Mesenchymal stem cell (in vitro differentiated cells and primary cell): ENCODE results near the gene SSU72.
A peak's percentile ranks its signal among the peaks of the same experiment; 100 is the strongest.
"Not testable (repeated sequence)": the region's sequence is repeated elsewhere in the genome, so short reads cannot be mapped to it uniquely, and the experiment has no call there.

Experiments used
- DNase-seq: peaks from one replicate; pipeline ENCODE4 v3.0.0-alpha.2; 2013
- H2AFZ ChIP-seq: one replicate; pipeline ENCODE4 v1.6.1; 2013; ENCODE audit warnings: low read depth, mild to moderate bottlenecking, control low read depth, inconsistent platforms, low read length, moderate library complexity
- H2AK5ac ChIP-seq: 2 replicates; pipeline ENCODE4 v1.6.1; 2013; ENCODE audit warnings: low read length, moderate library complexity, mild to moderate bottlenecking, inconsistent platforms; ENCODE audit not compliant: severe bottlenecking
- H2BK120ac ChIP-seq: one replicate; pipeline ENCODE4 v1.6.1; 2013; ENCODE audit warnings: low read depth, mild to moderate bottlenecking, inconsistent platforms, low read length, moderate library complexity
- H2BK12ac ChIP-seq, 2 experiments: one replicate each; pipeline ENCODE4 v1.6.1; 2013; ENCODE audit warnings: inconsistent platforms in 2 of 2, low read length in 2 of 2, mild to moderate bottlenecking in 2 of 2, moderate library complexity in 2 of 2, control low read depth in 1 of 2
- H2BK15ac ChIP-seq: one replicate; pipeline ENCODE4 v1.6.1; 2013; ENCODE audit warnings: mild to moderate bottlenecking, low read depth, inconsistent platforms; ENCODE audit not compliant: poor library complexity, severe bottlenecking
- H2BK5ac ChIP-seq: 2 replicates; pipeline ENCODE4 v1.6.1; 2013; ENCODE audit warnings: low read depth, mild to moderate bottlenecking, low read length, control low read depth, inconsistent platforms; ENCODE audit not compliant: poor library complexity, severe bottlenecking
- H3K14ac ChIP-seq, 2 experiments: one replicate each; pipeline ENCODE4 v1.6.1; 2013; ENCODE audit warnings: inconsistent platforms in 2 of 2, low read length in 2 of 2, control low read depth in 1 of 2, mild to moderate bottlenecking in 1 of 2, moderate library complexity in 1 of 2
- H3K18ac ChIP-seq, 2 experiments: one replicate each; pipeline ENCODE4 v1.6.1; 2013; ENCODE audit warnings: inconsistent platforms in 2 of 2, low read length in 2 of 2, control low read depth in 1 of 2, low read depth in 1 of 2, mild to moderate bottlenecking in 1 of 2
- H3K23ac ChIP-seq, 2 experiments: one replicate each; pipeline ENCODE4 v1.6.1; 2013; ENCODE audit warnings: inconsistent platforms in 2 of 2, low read length in 2 of 2, mild to moderate bottlenecking in 2 of 2, moderate library complexity in 2 of 2, control low read depth in 1 of 2
- H3K27ac ChIP-seq: 2 replicates; pipeline ENCODE4 v1.5.1; 2013; ENCODE audit warnings: mild to moderate bottlenecking, moderate library complexity, low read length, control low read depth, inconsistent platforms; ENCODE audit not compliant: poor library complexity, severe bottlenecking
- H3K27me3 ChIP-seq, 2 experiments: 2 replicates each; pipeline versions ENCODE4 v1.6.1 to v1.7.0; 2013; ENCODE audit warnings: low read length in 2 of 2, mild to moderate bottlenecking in 2 of 2, moderate library complexity in 2 of 2, control low read depth in 1 of 2, inconsistent platforms in 1 of 2; ENCODE audit not compliant: control insufficient read depth in 1 of 2, insufficient read depth in 1 of 2
- H3K36me3 ChIP-seq, 2 experiments: 2 replicates each; pipeline versions ENCODE4 v1.6.1 to v1.7.0; 2013; ENCODE audit warnings: low read length in 2 of 2, control low read depth in 1 of 2, inconsistent platforms in 1 of 2, low read depth in 1 of 2, mild to moderate bottlenecking in 1 of 2; ENCODE audit not compliant: insufficient read depth in 2 of 2, control insufficient read depth in 1 of 2
- H3K4ac ChIP-seq, 2 experiments: one replicate each; pipeline ENCODE4 v1.6.1; 2013; ENCODE audit warnings: inconsistent platforms in 2 of 2, low read length in 2 of 2, mild to moderate bottlenecking in 2 of 2, moderate library complexity in 2 of 2, control low read depth in 1 of 2, low read depth in 1 of 2
- H3K4me1 ChIP-seq: 2 replicates; pipeline ENCODE4 v1.6.1; 2013; ENCODE audit warnings: low read depth, low read length, control low read depth; ENCODE audit not compliant: control insufficient read depth, insufficient read depth
- H3K4me2 ChIP-seq: 2 replicates; pipeline ENCODE4 v1.6.1; 2013; ENCODE audit warnings: low read length, mild to moderate bottlenecking, inconsistent platforms; ENCODE audit not compliant: poor library complexity, severe bottlenecking
- H3K4me3 ChIP-seq, 2 experiments: 2 replicates each; pipeline versions ENCODE4 v1.5.1 to v1.7.0; 2013; ENCODE audit warnings: low read length in 2 of 2, mild to moderate bottlenecking in 2 of 2, control low read depth in 1 of 2, low read depth in 1 of 2; ENCODE audit not compliant: insufficient read depth in 1 of 2
- H3K79me1 ChIP-seq: replicated peaks from 2 replicates; pipeline ENCODE4 v1.6.1; 2013; ENCODE audit warnings: mild to moderate bottlenecking, control low read depth, low read length, inconsistent platforms; ENCODE audit not compliant: poor library complexity, severe bottlenecking
- H3K9ac ChIP-seq: 2 replicates; pipeline ENCODE4 v1.7.0; 2013; ENCODE audit warnings: mild to moderate bottlenecking, low read length, moderate library complexity
- H3K9me3 ChIP-seq: 2 replicates; pipeline ENCODE4 v1.7.0; 2013; ENCODE audit warnings: mild to moderate bottlenecking, low read length; ENCODE audit not compliant: control insufficient read depth
- H4K8ac ChIP-seq: one replicate; pipeline ENCODE4 v1.6.1; 2013; ENCODE audit warnings: inconsistent platforms, mild to moderate bottlenecking, low read length, moderate library complexity
- H4K91ac ChIP-seq: one replicate; pipeline ENCODE4 v1.6.1; 2013; ENCODE audit warnings: mild to moderate bottlenecking, low read length, inconsistent platforms
- WGBS: methylation state at CpG from one replicate; pipeline ENCODE4 v1.1.7; 2013; ENCODE audit warnings: mixed read lengths; 5-methylcytosine and 5-hydroxymethylcytosine counted together

The SSU72 gene

GRCh38 chr1:1507305-1507704 lies 67.4 kb downstream of the SSU72 start:
- no peak overlapping the region for H2BK12ac ChIP-seq
- H3K4me3 ChIP-seq = no peak overlapping the region
- H3K27me3 ChIP-seq = no peaks in the 10 kb centered on the region
- H2AK5ac ChIP-seq = no peak overlapping the region
- no peak overlapping the region for H2BK120ac ChIP-seq
- no peak overlapping the region for H2BK5ac ChIP-seq
- no peak for DNase-seq
- H3K4me1 ChIP-seq = peaks cover 4% of the 10 kb centered on the region
- H4K91ac ChIP-seq = no peak overlapping the region
- no peak overlapping the region for H2AFZ ChIP-seq
- H3K23ac ChIP-seq = no peak overlapping the region
- H3K18ac ChIP-seq = no peak overlapping the region
- H3K27ac ChIP-seq = no peak overlapping the region
- H2BK15ac ChIP-seq = no peak overlapping the region
- H3K9me3 ChIP-seq = no peaks in the 10 kb centered on the region
- H3K4ac ChIP-seq = no peak overlapping the region
- 96% methylated on average over 4 of the region's 4 CpGs for WGBS
- no peak overlapping the region for H4K8ac ChIP-seq
- no peak overlapping the region for H3K9ac ChIP-seq
- H3K79me1 ChIP-seq = peaks cover 2% of the 10 kb centered on the region
- H3K36me3 ChIP-seq = no peaks in the 10 kb centered on the region
- no peak overlapping the region for H3K4me2 ChIP-seq
- H3K14ac ChIP-seq = no peak overlapping the region

- not testable (repeated sequence) for H2BK12ac ChIP-seq, H2AK5ac ChIP-seq, H3K4me3 ChIP-seq, H2AFZ ChIP-seq, H3K14ac ChIP-seq, H2BK15ac ChIP-seq, H3K23ac ChIP-seq, H3K4me2 ChIP-seq, DNase-seq, H3K27me3 ChIP-seq, H3K79me1 ChIP-seq, H2BK120ac ChIP-seq, H3K4ac ChIP-seq, H3K9me3 ChIP-seq, H3K18ac ChIP-seq, H3K27ac ChIP-seq, H4K91ac ChIP-seq, H3K36me3 ChIP-seq, H2BK5ac ChIP-seq, H3K4me1 ChIP-seq
- Histone ChIP-seq H4K8ac (peak overlapping the region; percentile 49), H3K9ac (peak overlapping the region; percentile 41)
- 83% methylated on average over 4 of the region's 5 CpGs for WGBS
These were observed 68.9 kb downstream of the SSU72 start for GRCh38 chr1:1505801-1506200.

- H4K91ac ChIP-seq, H3K4me1 ChIP-seq, H2BK5ac ChIP-seq, H3K14ac ChIP-seq, H3K79me1 ChIP-seq, H3K4ac ChIP-seq, H3K27ac ChIP-seq, H3K36me3 ChIP-seq, H2BK120ac ChIP-seq, H2BK12ac ChIP-seq, H3K18ac ChIP-seq, H3K27me3 ChIP-seq, H3K4me2 ChIP-seq, H3K9me3 ChIP-seq, H2AK5ac ChIP-seq, H3K23ac ChIP-seq, H4K8ac ChIP-seq, H3K4me3 ChIP-seq, H2AFZ ChIP-seq, H2BK15ac ChIP-seq: not testable (repeated sequence)
- 100% methylated on average over 2 of the region's 22 CpGs for WGBS
- H3K9ac ChIP-seq = peak overlapping the region; percentile 69
- DNase-seq = peak; percentile 26
These were observed 69.3 kb downstream of the SSU72 start for GRCh38 chr1:1505366-1505798.

- not testable (repeated sequence) for H2BK5ac ChIP-seq, H2BK120ac ChIP-seq, H2BK15ac ChIP-seq, H3K9me3 ChIP-seq, H3K18ac ChIP-seq, H3K27me3 ChIP-seq, H3K36me3 ChIP-seq, H2BK12ac ChIP-seq, H3K27ac ChIP-seq, H3K79me1 ChIP-seq, H2AK5ac ChIP-seq, H3K23ac ChIP-seq, H2AFZ ChIP-seq, H3K14ac ChIP-seq, H3K4ac ChIP-seq, H3K4me1 ChIP-seq, H3K4me2 ChIP-seq, H3K4me3 ChIP-seq
- peak overlapping the region; percentile 69 for H3K9ac ChIP-seq
- H4K8ac ChIP-seq = peak overlapping the region; percentile 85
- 81% methylated on average over 12 of the region's 16 CpGs for WGBS
- peak overlapping the region; percentile 6 for H4K91ac ChIP-seq
- peak; percentile 53 for DNase-seq
These were observed 69.8 kb downstream of the SSU72 start for GRCh38 chr1:1504777-1505365.
